Measurements from ENCODE around the gene SSC4D.
A peak's percentile ranks its signal among the peaks of the same experiment; 100 is the strongest.
"Not testable (repeated sequence)": the region's sequence is repeated elsewhere in the genome, so short reads cannot be mapped to it uniquely, and the experiment has no call there.

The SSC4D gene

GRCh38 chr7:76407718-76408117, 1.8 kb downstream of the SSC4D start:
- in situ Hi-C loops (cut with HindIII; ENCODE audit: low sequenced_read_pairs) = no loop called here
- no peak for TF ChIP-seq CTCF (IDR thresholded peaks at IDR 0.05; ENCODE audit: low read depth, low read length)
- no peak overlapping the region for H3K4me3 ChIP-seq (ENCODE audit: low read depth, low read length)
- DNase-seq (ENCODE audit: low read depth, low spot score) = no peak

- no peak for DNase-seq (ENCODE audit: low read depth, low spot score)
- in situ Hi-C loops (cut with HindIII; ENCODE audit: low sequenced_read_pairs) = no loop called here
- H3K4me3 ChIP-seq (ENCODE audit: low read depth, low read length) = no peak overlapping the region
- TF ChIP-seq CTCF (IDR thresholded peaks at IDR 0.05; ENCODE audit: low read depth, low read length) = no peak
These were observed 3.8 kb downstream of the SSC4D start for GRCh38 chr7:76405738-76406137.

- DNase-seq (ENCODE audit: low read depth, low spot score) = no peak
- in situ Hi-C loops (cut with HindIII; ENCODE audit: low sequenced_read_pairs) = no loop called here
- TF ChIP-seq CTCF (IDR thresholded peaks at IDR 0.05; ENCODE audit: low read depth, low read length) = no peak
- no peak overlapping the region for H3K4me3 ChIP-seq (ENCODE audit: low read depth, low read length)
These were observed 5.6 kb downstream of the SSC4D start for GRCh38 chr7:76403780-76404494.

GRCh38 chr7:76403097-76403496, 6.4 kb downstream of the SSC4D start:
- DNase-seq (ENCODE audit: low read depth, low spot score); H3K4me3 ChIP-seq (ENCODE audit: low read depth, low read length); in situ Hi-C loops (cut with HindIII; ENCODE audit: low sequenced_read_pairs): not testable (repeated sequence)

GRCh38 chr7:76400248-76400647, 9.2 kb downstream of the SSC4D start:
- H3K4me3 ChIP-seq (ENCODE audit: low read depth, low read length) = no peak overlapping the region
- no peak for TF ChIP-seq CTCF (IDR thresholded peaks at IDR 0.05; ENCODE audit: low read depth, low read length)
- DNase-seq (ENCODE audit: low read depth, low spot score) = no peak
- in situ Hi-C loops (cut with HindIII; ENCODE audit: low sequenced_read_pairs) = no loop called here

- H3K4me3 ChIP-seq (ENCODE audit: low read depth, low read length) = peak overlapping the region; percentile 38
- in situ Hi-C loops (cut with HindIII; ENCODE audit: low sequenced_read_pairs) = no loop called here
- DNase-seq (ENCODE audit: low read depth, low spot score) = peak; percentile 49
- TF ChIP-seq CTCF (IDR thresholded peaks at IDR 0.05; ENCODE audit: low read depth, low read length) = no peak
These were observed 11.9 kb downstream of the SSC4D start for GRCh38 chr7:76397409-76398183.

- H3K4me3 ChIP-seq (ENCODE audit: low read depth, low read length) = no peak overlapping the region
- TF ChIP-seq CTCF (IDR thresholded peaks at IDR 0.05; ENCODE audit: low read depth, low read length) = no peak
- in situ Hi-C loops (cut with HindIII; ENCODE audit: low sequenced_read_pairs) = no loop called here
- DNase-seq (ENCODE audit: low read depth, low spot score) = no peak
These were observed 12.6 kb downstream of the SSC4D start for GRCh38 chr7:76396864-76397263.
